ENCODE results near the gene RAPGEF4.

Gene RAPGEF4

GRCh38 chr2:172945510-172945850 lies 209.8 kb downstream of the RAPGEF4 start:
- no peaks in the 10 kb centered on the region for H3K79me2 ChIP-seq (ENCODE audit: insufficient read depth, low read depth)
- TF ChIP-seq, protein P1, sequence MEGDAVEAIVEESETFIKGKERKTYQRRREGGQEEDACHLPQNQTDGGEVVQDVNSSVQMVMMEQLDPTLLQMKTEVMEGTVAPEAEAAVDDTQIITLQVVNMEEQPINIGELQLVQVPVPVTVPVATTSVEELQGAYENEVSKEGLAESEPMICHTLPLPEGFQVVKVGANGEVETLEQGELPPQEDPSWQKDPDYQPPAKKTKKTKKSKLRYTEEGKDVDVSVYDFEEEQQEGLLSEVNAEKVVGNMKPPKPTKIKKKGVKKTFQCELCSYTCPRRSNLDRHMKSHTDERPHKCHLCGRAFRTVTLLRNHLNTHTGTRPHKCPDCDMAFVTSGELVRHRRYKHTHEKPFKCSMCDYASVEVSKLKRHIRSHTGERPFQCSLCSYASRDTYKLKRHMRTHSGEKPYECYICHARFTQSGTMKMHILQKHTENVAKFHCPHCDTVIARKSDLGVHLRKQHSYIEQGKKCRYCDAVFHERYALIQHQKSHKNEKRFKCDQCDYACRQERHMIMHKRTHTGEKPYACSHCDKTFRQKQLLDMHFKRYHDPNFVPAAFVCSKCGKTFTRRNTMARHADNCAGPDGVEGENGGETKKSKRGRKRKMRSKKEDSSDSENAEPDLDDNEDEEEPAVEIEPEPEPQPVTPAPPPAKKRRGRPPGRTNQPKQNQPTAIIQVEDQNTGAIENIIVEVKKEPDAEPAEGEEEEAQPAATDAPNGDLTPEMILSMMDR (conservative IDR thresholded peaks at IDR 0.05; ENCODE audit: low read depth, low read length), result no peak
- H4K20me1 ChIP-seq (ENCODE audit: insufficient read depth), result no peaks in the 10 kb centered on the region
- no peak overlapping the region for H3K9ac ChIP-seq
- H2AFZ ChIP-seq (ENCODE audit: low read depth), result no peak overlapping the region
- H3K4me2 ChIP-seq, result no peak overlapping the region
- no peaks in the 10 kb centered on the region for H3K4me1 ChIP-seq (ENCODE audit: low read depth, poor library complexity, severe bottlenecking)
- no peaks in the 10 kb centered on the region for H3K27me3 ChIP-seq (ENCODE audit: insufficient read depth, low read depth)
- H3K4me3 ChIP-seq (IDR thresholded peaks at IDR 0.05; ENCODE audit: insufficient read depth, low read depth, low read length), result no peak overlapping the region
- H3K27ac ChIP-seq, result no peak overlapping the region
- no peaks in the 10 kb centered on the region for H3K36me3 ChIP-seq (ENCODE audit: insufficient read depth)

DNA sequence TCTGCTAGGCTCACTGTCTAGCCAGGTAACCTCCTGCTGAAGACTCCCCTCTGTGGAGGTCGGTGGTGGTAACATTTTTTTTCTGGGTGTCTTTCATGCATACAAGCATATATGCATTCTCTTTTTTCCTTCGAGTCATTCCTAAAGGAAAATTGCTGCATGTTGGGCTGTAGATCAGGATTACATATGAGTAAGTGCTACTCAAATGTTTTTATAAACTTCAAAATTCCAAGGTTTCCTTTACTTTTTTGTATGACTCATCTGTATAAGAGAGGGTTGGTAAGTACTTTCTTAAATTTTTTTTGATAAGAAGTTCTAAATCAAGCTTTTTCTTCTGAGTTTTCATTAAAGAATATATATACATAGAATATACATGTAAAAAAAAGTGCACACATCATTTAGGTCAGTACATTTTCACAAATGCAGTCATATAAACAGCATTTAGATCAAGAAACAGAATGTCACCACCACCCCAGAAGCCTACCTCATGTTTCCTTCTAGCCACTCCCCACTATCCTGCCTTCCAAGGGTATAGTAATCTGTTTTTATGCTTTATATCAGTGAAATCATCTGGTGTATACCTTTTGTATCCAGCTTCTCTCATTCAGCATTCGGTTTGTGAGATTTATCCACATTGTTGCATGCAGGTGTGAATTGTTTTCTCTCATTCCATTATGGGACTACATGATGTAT lies 212.0 kb downstream of the RAPGEF4 start:
- no peaks in the 10 kb centered on the region for H4K20me1 ChIP-seq (ENCODE audit: insufficient read depth)
- H3K4me1 ChIP-seq (ENCODE audit: low read depth, poor library complexity, severe bottlenecking), result no peaks in the 10 kb centered on the region
- H3K27me3 ChIP-seq (ENCODE audit: insufficient read depth, low read depth), result no peaks in the 10 kb centered on the region
- H3K27ac ChIP-seq, result no peak overlapping the region
- no peaks in the 10 kb centered on the region for H3K36me3 ChIP-seq (ENCODE audit: insufficient read depth)
- H3K9ac ChIP-seq, result no peak overlapping the region
- H3K4me3 ChIP-seq (IDR thresholded peaks at IDR 0.05; ENCODE audit: insufficient read depth, low read depth, low read length), result no peak overlapping the region
- H3K4me2 ChIP-seq, result no peak overlapping the region
- TF ChIP-seq, protein P1 (conservative IDR thresholded peaks at IDR 0.05; ENCODE audit: low read depth, low read length), result no peak
- no peak overlapping the region for H2AFZ ChIP-seq (ENCODE audit: low read depth)
- no peaks in the 10 kb centered on the region for H3K79me2 ChIP-seq (ENCODE audit: insufficient read depth, low read depth)

- H3K27me3 ChIP-seq (ENCODE audit: insufficient read depth, low read depth), result no peaks in the 10 kb centered on the region
- TF ChIP-seq, protein P1 (conservative IDR thresholded peaks at IDR 0.05; ENCODE audit: low read depth, low read length), result no peak
Observed at GRCh38 chr2:172949522-172949921, 213.9 kb downstream of the RAPGEF4 start.

DNA sequence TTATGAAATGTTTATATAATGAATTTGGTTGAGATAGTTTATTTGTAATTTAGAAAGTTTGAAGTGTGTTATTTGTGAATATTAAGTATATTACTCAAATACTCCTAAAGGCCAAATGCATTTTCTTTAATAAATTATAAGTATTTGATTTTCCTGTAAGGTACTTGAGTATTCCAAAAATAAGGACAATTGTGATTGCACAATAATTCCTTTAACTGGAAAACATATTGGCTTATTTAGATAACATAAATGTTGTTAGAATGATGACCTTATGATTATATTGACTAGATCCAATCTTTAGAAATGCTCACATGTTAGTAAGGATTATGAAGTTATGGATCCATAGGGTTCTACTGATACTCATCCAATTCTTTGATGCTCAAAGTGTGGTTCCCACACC lies 214.9 kb downstream of the RAPGEF4 start:
- H3K4me1 ChIP-seq (ENCODE audit: low read depth, poor library complexity, severe bottlenecking), result no peaks in the 10 kb centered on the region
- no peaks in the 10 kb centered on the region for H4K20me1 ChIP-seq (ENCODE audit: insufficient read depth)
- H3K4me3 ChIP-seq (IDR thresholded peaks at IDR 0.05; ENCODE audit: insufficient read depth, low read depth, low read length), result no peak overlapping the region
- no peak overlapping the region for H3K4me2 ChIP-seq
- no peaks in the 10 kb centered on the region for H3K79me2 ChIP-seq (ENCODE audit: insufficient read depth, low read depth)
- H3K27ac ChIP-seq, result no peak overlapping the region
- no peak overlapping the region for H2AFZ ChIP-seq (ENCODE audit: low read depth)
- H3K36me3 ChIP-seq (ENCODE audit: insufficient read depth), result no peaks in the 10 kb centered on the region
- no peak overlapping the region for H3K9ac ChIP-seq
- H3K27me3 ChIP-seq (ENCODE audit: insufficient read depth, low read depth), result no peaks in the 10 kb centered on the region
- TF ChIP-seq, protein P1 (conservative IDR thresholded peaks at IDR 0.05; ENCODE audit: low read depth, low read length), result no peak

More at GRCh38 chr2:172949522-172949921, 213.9 kb downstream of the RAPGEF4 start:
- Histone ChIP-seq H3K79me2 (ENCODE audit: insufficient read depth, low read depth) (no peaks in the 10 kb centered on the region), H3K4me3 (IDR thresholded peaks at IDR 0.05; ENCODE audit: insufficient read depth, low read depth, low read length) (no peak overlapping the region), H3K27ac (no peak overlapping the region), H3K36me3 (ENCODE audit: insufficient read depth) (no peaks in the 10 kb centered on the region), H3K4me2 (no peak overlapping the region), H4K20me1 (ENCODE audit: insufficient read depth) (no peaks in the 10 kb centered on the region), H2AFZ (ENCODE audit: low read depth) (no peak overlapping the region), H3K9ac (no peak overlapping the region), H3K4me1 (ENCODE audit: low read depth, poor library complexity, severe bottlenecking) (no peaks in the 10 kb centered on the region)

All from KMS-11 (cell line).